Sigmoid colon (tissue), 7 donors: ENCODE data around the gene CYSRT1. TPM values are rescaled to one million over a fixed set of nuclear protein-coding genes. Genes with fewer than 3 reads are reported as not detected.
A peak's percentile ranks its signal among the peaks of the same experiment; 100 is the strongest.

Experiments
- DNase-seq: peaks from one replicate; pipeline ENCODE4 v3.0.0-alpha.2; 2019
- H3K27ac ChIP-seq, 4 donors: fragments of 200-600 bp; sonication (generic); one replicate each; pipeline ENCODE4 v1.5.1; 2016 to 2019; ENCODE audit warnings: mild to moderate bottlenecking in 1 of 4
- H3K27me3 ChIP-seq, 3 donors: fragments of 200-600 bp; sonication (generic); one replicate each; pipeline ENCODE4 v1.5.1; 2019; ENCODE audit warnings: mild to moderate bottlenecking in 1 of 3
- H3K36me3 ChIP-seq, 4 donors: fragments of 200-600 bp; sonication (generic); one replicate each; pipeline ENCODE4 v1.5.1; 2016 to 2019
- H3K4me1 ChIP-seq, 4 donors: fragments of 200-600 bp; sonication (generic); one replicate each; pipeline ENCODE4 v1.5.1; 2017 to 2019
- H3K4me3 ChIP-seq, 4 donors: fragments of 200-600 bp; sonication (generic); one replicate each; pipeline ENCODE4 v1.5.1; 2017 to 2019; ENCODE audit warnings: mild to moderate bottlenecking in 2 of 4, moderate library complexity in 1 of 4
- H3K9me3 ChIP-seq, 4 donors: fragments of 200-600 bp in 3 of 4; sonication (generic) in 3 of 4; one replicate each; pipeline versions ENCODE4 v1.5.1 to v1.6.1; 2013 to 2019
- CTCF ChIP-seq, 4 experiments: fragments of 450-650 bp in 3 of 4; fragments of 200-600 bp in 1 of 4; IDR thresholded peaks; one replicate each; pipeline ENCODE4 v1.5.1; 2016 to 2019; ENCODE audit warnings: antibody characterized with exemption in 4 of 4, mild to moderate bottlenecking in 3 of 4, moderate library complexity in 2 of 4
- EP300 ChIP-seq, 4 donors: sonication (generic); formaldehyde crosslinking; IDR thresholded peaks; one replicate each; pipeline ENCODE4 v1.6.1; 2017; ENCODE audit warnings: antibody characterized with exemption in 4 of 4
- POLR2A ChIP-seq, 2 donors: fragments of 450-650 bp; IDR thresholded peaks; one replicate each; pipeline ENCODE4 v1.6.1; 2016; ENCODE audit warnings: antibody characterized with exemption in 2 of 2, mild to moderate bottlenecking in 2 of 2, moderate library complexity in 2 of 2
- POLR2AphosphoS5 ChIP-seq, 4 donors: sonication (generic); formaldehyde crosslinking; IDR thresholded peaks; one replicate each; pipeline ENCODE4 v1.6.1; 2017; ENCODE audit warnings: antibody characterized with exemption in 4 of 4
- WGBS, 2 donors: extraction: QIAGEN DNeasy Blood & Tissue Kit; methylation state at CpG; one replicate each; pipeline ENCODE4 v1.1.7; 2013; 5-methylcytosine and 5-hydroxymethylcytosine counted together
- intact Hi-C: fragments of 100-400 bp; cut with DNase I; formaldehyde crosslinking; loops from one replicate; pipeline ENCODE4 v1.15.1; 2023
- polyA plus RNA-seq, 3 donors: library from polyadenylated mRNA; stranded (reverse); fragments of 200-250 nt; gene quantifications; one replicate each; pipeline ENCODE4 v1.2.3, GENCODE V29; 2013
- total RNA-seq, 4 donors: library from RNA; depleted of rRNA; stranded (reverse); fragments of >200 nt; gene quantifications; one replicate each; pipeline ENCODE4 v1.1.0, GENCODE V29; 2016
- donor health status: healthy with polysubstance abuse.
- donor health status: Bipolar disorder and iron deficiency.
- donor health status: healthy.

Gene CYSRT1
- total and polyA plus RNA-seq, 7 donors, result 0.33 to 1.2 (median 0.54) TPM; not detected in 4

GRCh38 chr9:137195525-137196220 is 29.3 kb upstream of the CYSRT1 start:
- intact Hi-C loops, result no loop called here
- H3K27me3 ChIP-seq, result no peaks in the 10 kb centered on the region
- no peak for TF ChIP-seq CTCF (IDR thresholded peaks at IDR 0.05)
- TF ChIP-seq POLR2AphosphoS5 (IDR thresholded peaks at IDR 0.05), result no peak
- TF ChIP-seq POLR2A (IDR thresholded peaks at IDR 0.05), result no peak
- H3K9me3 ChIP-seq, result no peaks in the 10 kb centered on the region
- H3K27ac ChIP-seq, result no peak overlapping the region
- no peak overlapping the region for H3K4me3 ChIP-seq
- DNase-seq, result no peak
- WGBS, 2 donors, result 18 to 70% methylated on average over 21 of the region's 21 CpGs
- H3K36me3 ChIP-seq, result peaks cover 0 to 16% (median 4%) of the 10 kb centered on the region in 4 donors
- peaks cover 0 to 30% (median 29%) of the 10 kb centered on the region in 4 donors for H3K4me1 ChIP-seq

- Histone ChIP-seq H3K4me3 (no peak overlapping the region), H3K27me3 (no peaks in the 10 kb centered on the region), H3K36me3 (no peaks in the 10 kb centered on the region), H3K27ac (no peak overlapping the region), H3K9me3 (no peaks in the 10 kb centered on the region), H3K4me1 (peaks cover 0 to 49% (median 48%) of the 10 kb centered on the region in 4 donors)
- TF ChIP-seq POLR2AphosphoS5 (IDR thresholded peaks at IDR 0.05) (no peak), POLR2A (IDR thresholded peaks at IDR 0.05) (no peak), CTCF (IDR thresholded peaks at IDR 0.05) (no peak), EP300 (IDR thresholded peaks at IDR 0.05) (no peak)
- intact Hi-C loops, result no loop called here
- no peak for DNase-seq
- WGBS, 2 donors, result 19 to 73% methylated on average over 19 of the region's 19 CpGs
These were observed 26.7 kb upstream of the CYSRT1 start for GRCh38 chr9:137198051-137198901.

- Histone ChIP-seq H3K36me3 (no peaks in the 10 kb centered on the region), H3K4me3 (no peak overlapping the region), H3K27ac (no peak overlapping the region), H3K9me3 (no peaks in the 10 kb centered on the region), H3K4me1 (peaks cover 0 to 55% (median 54%) of the 10 kb centered on the region in 4 donors), H3K27me3 (no peaks in the 10 kb centered on the region)
- TF ChIP-seq EP300 (IDR thresholded peaks at IDR 0.05) (no peak), POLR2AphosphoS5 (IDR thresholded peaks at IDR 0.05) (no peak), CTCF (IDR thresholded peaks at IDR 0.05) (no peak), POLR2A (IDR thresholded peaks at IDR 0.05) (no peak)
- DNase-seq, result no peak
- WGBS, 2 donors, result 19 to 68% methylated on average over 11 of the region's 11 CpGs
- intact Hi-C loops, result no loop called here
These were observed 26.1 kb upstream of the CYSRT1 start for GRCh38 chr9:137198902-137199283.

GRCh38 chr9:137199411-137200121 is 25.4 kb upstream of the CYSRT1 start:
- H3K9me3 ChIP-seq, result no peaks in the 10 kb centered on the region
- no peaks in the 10 kb centered on the region for H3K36me3 ChIP-seq
- intact Hi-C loops, result loop anchor here (2.0 kb wide), 1 partner anchor 41 kb away; the partner anchor contains the start of gene TUBB4B
- peak overlapping the region in 2 of 4 donors; percentile 57 to 80 for H3K27ac ChIP-seq
- H3K27me3 ChIP-seq, result no peaks in the 10 kb centered on the region
- no peak for TF ChIP-seq CTCF (IDR thresholded peaks at IDR 0.05)
- no peak for TF ChIP-seq EP300 (IDR thresholded peaks at IDR 0.05)
- TF ChIP-seq POLR2A (IDR thresholded peaks at IDR 0.05), result no peak
- TF ChIP-seq POLR2AphosphoS5 (IDR thresholded peaks at IDR 0.05), result no peak
- WGBS, 2 donors, result 5 to 21% methylated on average over 51 of the region's 51 CpGs
- H3K4me3 ChIP-seq, result peak overlapping the region; percentile 21 to 67 (median 66)
- DNase-seq, result no peak
- H3K4me1 ChIP-seq, result peaks cover 0 to 62% (median 61%) of the 10 kb centered on the region in 4 donors
